ENCODE results near the gene TIMM17A. TPM values are rescaled to one million over a fixed set of nuclear protein-coding genes. Genes with fewer than 3 reads are reported as not detected.
A peak's percentile ranks its signal among the peaks of the same experiment; 100 is the strongest.

Gene TIMM17A
- total RNA-seq, 2 experiments from 2014 or later, result 43.0 to 68.7 TPM

- Mint-ChIP-seq H3K4me3 (no peak overlapping the region), H3K27me3 (peaks cover 12% of the 10 kb centered on the region), H3K27ac (no peak overlapping the region), H3K4me1 (peaks cover 7% of the 10 kb centered on the region), H3K9me3 (ENCODE audit: low read depth) (no peaks in the 10 kb centered on the region), H3K36me3 (peaks cover 33% of the 10 kb centered on the region)
- CTCF ChIA-PET, result interaction anchor here (5.0 to 5.2 kb wide), 2 partner anchors 74 kb away, joined by 42 to 157 read pairs; no protein-coding TSS in a partner anchor
- ATAC-seq, result no peak
- DNase-seq, result no peak
Measured at GRCh38 chr1:201970334-201971159, 15.2 kb downstream of the TIMM17A start.

DNA sequence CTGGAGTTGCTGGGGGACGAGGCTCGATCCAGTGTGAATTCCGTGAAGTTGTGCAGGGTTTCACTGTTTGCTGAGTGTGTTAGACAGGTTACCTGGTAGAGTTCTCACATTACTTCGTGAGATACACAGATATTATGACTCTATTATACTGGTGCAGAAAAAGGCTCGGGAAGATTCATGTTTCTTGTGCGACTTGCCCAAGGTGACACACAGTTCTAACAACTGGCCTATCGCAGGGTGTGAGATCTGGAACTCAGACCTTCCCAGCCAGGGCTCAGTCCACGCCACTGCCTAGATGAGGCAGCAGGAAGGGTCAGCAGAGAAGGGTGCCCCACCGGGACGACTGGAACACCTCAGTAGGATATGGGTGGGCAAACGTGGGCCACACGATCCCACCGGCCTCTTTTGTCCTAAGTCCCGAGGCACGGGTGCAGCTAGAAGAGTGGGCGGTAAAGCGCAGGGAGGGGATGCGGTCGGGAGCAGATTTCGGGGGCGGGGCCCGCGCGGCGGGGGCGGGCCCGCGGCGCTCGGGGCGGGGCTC, 26.8 kb downstream of the TIMM17A start:
- H3K4me3 Mint-ChIP-seq, result peak overlapping the region; percentile 94
- CTCF ChIA-PET, result interaction anchor here (1.0 to 9.1 kb wide), 6 partner anchors 9 to 469 kb away, joined by 3 to 48 read pairs (median 4); partner anchors contain the start of gene PTPN7
- peaks cover 2% of the 10 kb centered on the region for H3K36me3 Mint-ChIP-seq
- no peaks in the 10 kb centered on the region for H3K9me3 Mint-ChIP-seq (ENCODE audit: low read depth)
- peaks cover 9% of the 10 kb centered on the region for H3K27me3 Mint-ChIP-seq
- peaks cover 19% of the 10 kb centered on the region for H3K4me1 Mint-ChIP-seq
- peak overlapping the region; percentile 78 for H3K27ac Mint-ChIP-seq
- no peak for ATAC-seq
- DNase-seq, result peak; percentile 75

- Mint-ChIP-seq H3K4me1 (peaks cover 19% of the 10 kb centered on the region), H3K27ac (peak within 1 kb of the TSS; percentile 88), H3K27me3 (peaks cover 9% of the 10 kb centered on the region), H3K4me3 (peak within 1 kb of the TSS; percentile 94), H3K36me3 (peaks cover 2% of the 10 kb centered on the region), H3K9me3 (ENCODE audit: low read depth) (no peaks in the 10 kb centered on the region)
- DNase-seq, result peak; percentile 68
- ATAC-seq, result peak; percentile 86
- CTCF ChIA-PET, result interaction anchor here (0.7 to 9.1 kb wide), 7 partner anchors 9 to 470 kb away, joined by 3 to 48 read pairs (median 3); partner anchors contain the start of gene PTPN7
Measured at GRCh38 chr1:201982623-201983379, 27.5 kb downstream of the TIMM17A start, which contains the start of gene RNPEP. Gene RNPEP (plus strand): TSS chr1:201982648. CDS start chr1:201982667, 19 bp downstream.

DNA sequence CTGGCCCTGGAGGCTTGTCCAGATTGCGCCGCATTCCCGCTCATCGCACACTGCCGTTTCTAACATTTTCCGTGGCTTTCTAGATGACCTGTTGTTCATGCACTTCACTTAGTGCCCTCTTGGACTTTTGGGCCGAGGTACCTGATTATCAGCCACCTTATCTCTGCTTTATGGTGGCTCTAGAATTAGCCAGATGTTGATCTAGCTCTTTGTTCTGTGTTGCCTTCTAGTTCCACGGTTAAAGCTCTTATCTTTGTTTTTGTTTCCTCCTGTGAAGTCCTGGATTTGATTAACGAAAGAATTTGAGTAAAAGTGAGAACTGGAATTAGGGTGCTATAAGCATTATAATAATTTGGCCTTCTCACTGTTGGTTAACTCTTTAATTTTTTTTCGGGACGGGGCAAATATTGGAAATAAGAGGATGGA, 28.1 kb downstream of the TIMM17A start:
- peaks cover 2% of the 10 kb centered on the region for H3K36me3 Mint-ChIP-seq
- no peaks in the 10 kb centered on the region for H3K9me3 Mint-ChIP-seq (ENCODE audit: low read depth)
- CTCF ChIA-PET, result interaction anchor here (0.7 to 9.1 kb wide), 8 partner anchors 10 to 470 kb away, joined by 3 to 48 read pairs (median 3); partner anchors contain the start of genes ELF3 and PTPN7
- peaks cover 19% of the 10 kb centered on the region for H3K4me1 Mint-ChIP-seq
- ATAC-seq (no peak), DNase-seq (no peak)
- H3K27ac Mint-ChIP-seq, result peak overlapping the region; percentile 88
- peaks cover 6% of the 10 kb centered on the region for H3K27me3 Mint-ChIP-seq
- H3K4me3 Mint-ChIP-seq, result peak overlapping the region; percentile 94

DNA sequence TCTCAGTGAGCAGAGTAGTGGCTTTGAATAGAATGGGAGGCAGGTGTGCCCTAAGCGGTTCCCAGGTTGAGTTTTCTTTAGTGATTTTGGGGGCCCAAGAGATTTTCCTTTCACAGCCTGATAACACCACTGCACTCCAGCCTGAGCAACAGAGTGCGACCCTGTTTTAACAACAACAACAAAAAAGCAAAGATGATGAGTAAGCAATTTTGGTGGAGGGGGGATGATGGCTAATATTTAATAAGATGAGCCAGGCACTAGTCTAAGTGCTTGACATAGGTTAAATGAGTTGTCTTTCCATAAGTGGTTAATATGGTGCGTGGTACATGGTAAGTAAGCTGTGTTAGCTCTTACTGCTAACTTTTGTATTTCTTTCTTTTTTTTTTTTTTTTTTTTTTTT, 29.1 kb downstream of the TIMM17A start:
- H3K27ac Mint-ChIP-seq, result no peak overlapping the region
- DNase-seq (no peak), ATAC-seq (no peak)
- H3K27me3 Mint-ChIP-seq, result peaks cover 5% of the 10 kb centered on the region
- H3K4me1 Mint-ChIP-seq, result peaks cover 19% of the 10 kb centered on the region
- peaks cover 5% of the 10 kb centered on the region for H3K36me3 Mint-ChIP-seq
- no peaks in the 10 kb centered on the region for H3K9me3 Mint-ChIP-seq (ENCODE audit: low read depth)
- CTCF ChIA-PET, result interaction anchor here (1.0 to 9.1 kb wide), 3 partner anchors 14 to 88 kb away, joined by 3 to 48 read pairs (median 21); partner anchors contain the start of gene ELF3
- H3K4me3 Mint-ChIP-seq, result no peak overlapping the region

DNA sequence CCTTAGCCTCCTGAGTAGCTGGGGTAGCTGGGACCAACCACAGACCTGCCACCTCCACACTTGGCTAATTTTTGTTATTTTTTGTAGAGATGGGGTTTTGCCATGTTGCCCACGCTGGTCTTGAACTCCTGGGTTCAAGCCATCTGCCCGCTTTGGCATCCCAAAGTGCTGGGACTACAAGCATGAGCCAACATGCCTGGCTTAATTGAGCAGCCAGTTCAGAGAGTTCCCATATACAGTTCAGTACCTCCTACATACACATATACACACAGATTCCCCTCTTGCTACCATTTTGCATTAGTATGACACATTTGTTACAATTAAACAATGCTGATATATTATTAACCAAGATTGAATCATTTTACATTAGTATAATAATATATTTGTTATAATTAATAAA, 30.1 kb downstream of the TIMM17A start:
- H3K27ac Mint-ChIP-seq, result no peak overlapping the region
- peaks cover 19% of the 10 kb centered on the region for H3K4me1 Mint-ChIP-seq
- CTCF ChIA-PET, result interaction anchor here (0.6 to 9.1 kb wide), 5 partner anchors 13 to 939 kb away, joined by 3 to 48 read pairs (median 6); no protein-coding TSS in a partner anchor
- no peaks in the 10 kb centered on the region for H3K27me3 Mint-ChIP-seq
- no peaks in the 10 kb centered on the region for H3K9me3 Mint-ChIP-seq (ENCODE audit: low read depth)
- DNase-seq (no peak), ATAC-seq (no peak)
- H3K4me3 Mint-ChIP-seq, result no peak overlapping the region
- peaks cover 8% of the 10 kb centered on the region for H3K36me3 Mint-ChIP-seq

GRCh38 chr1:201988601-201989000, 33.3 kb downstream of the TIMM17A start:
- DNase-seq, result no peak
- CTCF ChIA-PET, result interaction anchor here (9.1 kb wide), 1 partner anchor 10 kb away, joined by 48 read pairs; no protein-coding TSS in a partner anchor
- H3K4me3 Mint-ChIP-seq, result no peak overlapping the region

DNA sequence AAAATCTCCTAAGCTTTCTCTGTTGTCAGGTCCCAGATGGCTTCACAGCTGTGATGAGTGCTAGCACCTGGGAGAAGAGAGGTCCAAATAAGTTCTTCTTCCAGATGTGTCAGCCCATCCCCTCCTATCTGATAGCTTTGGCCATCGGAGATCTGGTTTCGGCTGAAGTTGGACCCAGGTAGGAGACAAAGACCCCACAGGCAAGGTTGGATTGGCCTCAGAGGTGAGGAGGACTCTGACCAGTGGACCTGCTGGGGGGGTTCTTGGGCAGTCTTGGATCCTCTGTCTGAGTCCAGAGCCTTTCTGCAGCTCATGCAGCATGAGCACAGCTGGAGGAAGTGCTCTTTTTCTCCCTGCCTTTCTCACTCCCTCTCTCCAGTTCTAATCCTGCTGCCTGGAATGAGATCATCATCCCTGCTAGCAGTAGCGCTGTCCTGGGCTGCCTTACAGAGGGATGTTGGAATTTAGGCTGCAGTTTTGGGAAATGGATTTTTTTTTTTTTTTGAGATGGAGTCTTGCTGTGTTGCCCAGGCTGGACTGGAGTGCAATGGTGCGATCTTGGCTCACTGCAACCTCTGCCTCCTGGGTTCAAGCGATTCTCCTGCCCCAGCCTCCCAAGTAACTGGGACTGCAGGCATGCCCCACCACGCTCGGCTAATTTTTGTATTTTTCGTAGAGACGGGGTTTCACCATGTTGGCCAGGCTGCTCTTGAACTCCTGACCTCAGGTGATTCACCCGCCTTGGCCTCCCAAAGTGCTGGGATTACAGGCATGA, 34.2 kb downstream of the TIMM17A start:
- Mint-ChIP-seq H3K27ac (no peak overlapping the region), H3K27me3 (no peaks in the 10 kb centered on the region), H3K36me3 (peaks cover 18% of the 10 kb centered on the region), H3K4me1 (peaks cover under 1% of the 10 kb centered on the region), H3K4me3 (no peak overlapping the region), H3K9me3 (ENCODE audit: low read depth) (no peaks in the 10 kb centered on the region)
- CTCF ChIA-PET, result interaction anchor here (9.1 kb wide), 1 partner anchor 9 kb away, joined by 48 read pairs; no protein-coding TSS in a partner anchor
- DNase-seq (no peak), ATAC-seq (no peak)

More at GRCh38 chr1:201988601-201989000, 33.3 kb downstream of the TIMM17A start:
- Mint-ChIP-seq H3K4me1 (peaks cover 7% of the 10 kb centered on the region), H3K36me3 (peaks cover 18% of the 10 kb centered on the region), H3K9me3 (ENCODE audit: low read depth) (no peaks in the 10 kb centered on the region), H3K27me3 (no peaks in the 10 kb centered on the region), H3K27ac (no peak overlapping the region)
- ATAC-seq, result no peak

DNA sequence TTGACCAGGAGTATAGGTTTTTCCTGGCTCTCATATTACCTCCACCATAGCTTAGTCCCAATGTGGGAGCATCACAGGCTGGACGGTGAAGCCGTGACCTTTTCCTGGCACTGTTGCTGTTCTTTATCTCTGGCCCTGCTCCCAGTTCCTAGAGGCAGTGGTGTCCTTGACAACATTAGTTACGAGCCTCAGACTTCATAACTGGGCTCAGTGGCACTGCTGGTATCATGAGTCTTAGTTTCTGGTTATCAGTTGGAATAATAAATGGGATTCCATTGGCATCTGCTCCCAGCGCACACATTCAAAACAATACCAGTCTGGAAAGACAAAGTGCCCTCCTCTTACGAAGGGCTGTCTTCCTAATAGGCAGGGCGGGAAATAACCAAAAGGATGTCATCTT, 35.1 kb downstream of the TIMM17A start:
- CTCF ChIA-PET, result no interaction called here
- Mint-ChIP-seq H3K9me3 (ENCODE audit: low read depth) (no peaks in the 10 kb centered on the region), H3K36me3 (peaks cover 18% of the 10 kb centered on the region), H3K27ac (no peak overlapping the region), H3K27me3 (no peaks in the 10 kb centered on the region), H3K4me3 (no peak overlapping the region), H3K4me1 (no peaks in the 10 kb centered on the region)
- no peak for DNase-seq
- no peak for ATAC-seq

DNA sequence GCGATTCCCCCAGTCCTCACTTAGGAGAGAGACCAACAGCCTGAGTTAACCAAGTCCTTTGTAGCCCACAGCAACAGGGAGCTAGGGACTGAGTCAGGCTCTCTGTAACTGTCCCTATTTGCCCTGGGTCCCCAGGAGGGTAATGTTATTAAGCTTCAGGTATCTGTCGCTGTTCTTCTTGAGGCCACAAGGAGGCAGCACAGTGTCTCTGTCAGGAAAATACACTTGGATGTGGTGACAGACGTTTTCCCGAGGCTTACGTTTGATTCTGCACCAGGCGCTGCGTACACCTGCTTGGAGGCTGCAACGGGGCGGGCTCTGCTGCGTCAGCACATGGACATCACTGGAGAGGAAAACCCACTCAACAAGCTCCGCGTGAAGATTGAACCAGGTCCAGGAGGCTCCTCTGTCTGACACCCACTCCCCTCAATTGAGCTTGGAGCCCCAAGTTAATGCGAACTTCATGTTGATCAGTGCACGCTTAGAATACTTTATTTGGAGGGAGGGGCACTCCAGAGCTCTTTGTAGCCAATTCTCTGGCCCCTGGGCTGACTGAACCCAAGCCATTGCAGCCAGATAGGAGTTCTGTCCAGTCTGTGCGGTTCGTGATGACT, 44.4 kb downstream of the TIMM17A start:
- Mint-ChIP-seq H3K9me3 (ENCODE audit: low read depth) (no peaks in the 10 kb centered on the region), H3K27ac (no peak overlapping the region), H3K36me3 (peaks cover 10% of the 10 kb centered on the region), H3K4me1 (no peaks in the 10 kb centered on the region), H3K4me3 (no peak overlapping the region), H3K27me3 (no peaks in the 10 kb centered on the region)
- ATAC-seq (peak; percentile 68), DNase-seq (peak; percentile 44)
- CTCF ChIA-PET, result interaction anchor here (0.6 to 3.6 kb wide), 31 partner anchors 8 to 155 kb away, joined by 3 to 48 read pairs (median 4); partner anchors contain the start of genes ELF3, GPR37L1, RNPEP and TIMM17A

DNA sequence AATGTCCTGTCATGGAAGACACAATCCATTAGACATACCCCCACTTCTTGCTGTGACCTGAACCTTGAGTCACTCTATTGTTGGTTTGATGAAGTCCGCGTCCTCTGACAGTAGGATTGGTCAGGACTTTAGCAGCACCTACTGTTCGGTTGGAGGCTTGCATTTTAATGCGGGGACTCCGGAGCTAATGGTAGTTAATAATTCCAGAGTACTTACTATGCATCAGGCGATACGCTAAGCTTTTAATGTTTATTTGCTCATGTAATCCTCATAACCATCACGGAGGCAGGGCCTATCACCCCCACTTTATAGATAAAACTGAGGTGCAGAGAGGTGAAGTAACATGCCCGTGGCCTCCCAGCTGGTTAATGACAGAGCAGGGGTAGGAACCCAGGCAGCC, 47.2 kb downstream of the TIMM17A start:
- no peaks in the 10 kb centered on the region for H3K9me3 Mint-ChIP-seq (ENCODE audit: low read depth)
- CTCF ChIA-PET, result interaction anchor here (0.7 kb wide), 1 partner anchor 13 kb away, joined by 3 read pairs; no protein-coding TSS in a partner anchor
- no peak for ATAC-seq
- peaks cover 7% of the 10 kb centered on the region for H3K36me3 Mint-ChIP-seq
- no peak overlapping the region for H3K4me3 Mint-ChIP-seq
- no peaks in the 10 kb centered on the region for H3K4me1 Mint-ChIP-seq
- H3K27me3 Mint-ChIP-seq, result no peaks in the 10 kb centered on the region
- H3K27ac Mint-ChIP-seq, result no peak overlapping the region
- no peak for DNase-seq

- no peak overlapping the region for H3K27ac Mint-ChIP-seq
- CTCF ChIA-PET, result interaction anchor here (1.0 to 2.8 kb wide), 2 partner anchors 109 to 150 kb away, joined by 3 to 11 read pairs; no protein-coding TSS in a partner anchor
Measured at GRCh38 chr1:202004711-202005110, 49.4 kb downstream of the TIMM17A start.

More at GRCh38 chr1:202004711-202005110, 49.4 kb downstream of the TIMM17A start:
- peaks cover 6% of the 10 kb centered on the region for H3K36me3 Mint-ChIP-seq
- H3K27me3 Mint-ChIP-seq, result no peaks in the 10 kb centered on the region
- H3K9me3 Mint-ChIP-seq (ENCODE audit: low read depth), result no peaks in the 10 kb centered on the region
- no peak overlapping the region for H3K4me3 Mint-ChIP-seq
- no peaks in the 10 kb centered on the region for H3K4me1 Mint-ChIP-seq
- ATAC-seq (no peak), DNase-seq (no peak)
